GM19467 (cell line): ENCODE data around the gene CTTNBP2.
A peak's percentile ranks its signal among the peaks of the same experiment; 100 is the strongest.
"Not testable (repeated sequence)": the region's sequence is repeated elsewhere in the genome, so short reads cannot be mapped to it uniquely, and the experiment has no call there.

Source experiments
- ATAC-seq: cut with Tn5 transposase; IDR thresholded peaks from one replicate; pipeline ENCODE4 v1.9.1; 2021; ENCODE audit warnings: mild to moderate bottlenecking, moderate library complexity; ENCODE audit not compliant: unreplicated experiment

Gene CTTNBP2

GRCh38 chr7:117757440-117757839, 115.8 kb downstream of the CTTNBP2 start:
- no peak for ATAC-seq

GRCh38 chr7:117756586-117757085, 116.6 kb downstream of the CTTNBP2 start:
- ATAC-seq, result no peak

- ATAC-seq, result no peak
These were observed 118.1 kb downstream of the CTTNBP2 start for GRCh38 chr7:117755136-117755535.

- ATAC-seq, result no peak
These were observed 121.5 kb downstream of the CTTNBP2 start for GRCh38 chr7:117751775-117752174.

GRCh38 chr7:117750612-117751563, 122.4 kb downstream of the CTTNBP2 start:
- ATAC-seq, result no peak

- ATAC-seq, result no peak
These were observed 131.3 kb downstream of the CTTNBP2 start for GRCh38 chr7:117741962-117742361.

GRCh38 chr7:117739085-117739484, 134.2 kb downstream of the CTTNBP2 start:
- ATAC-seq, result no peak

- no peak for ATAC-seq
These were observed 135.3 kb downstream of the CTTNBP2 start for GRCh38 chr7:117737926-117738325.

- ATAC-seq, result peak; percentile 82
These were observed 141.8 kb downstream of the CTTNBP2 start for GRCh38 chr7:117731455-117731854.

GRCh38 chr7:117730390-117730789, 142.9 kb downstream of the CTTNBP2 start:
- no peak for ATAC-seq

GRCh38 chr7:117728890-117729624, 144.2 kb downstream of the CTTNBP2 start:
- no peak for ATAC-seq

- no peak for ATAC-seq
These were observed 148.3 kb downstream of the CTTNBP2 start for GRCh38 chr7:117724898-117725297.

GRCh38 chr7:117719377-117719776, 153.9 kb downstream of the CTTNBP2 start:
- ATAC-seq, result no peak

- ATAC-seq, result no peak
These were observed 155.0 kb downstream of the CTTNBP2 start for GRCh38 chr7:117718116-117718835.

GRCh38 chr7:117717357-117717756, 155.9 kb downstream of the CTTNBP2 start:
- no peak for ATAC-seq

- ATAC-seq, result no peak
These were observed 156.4 kb downstream of the CTTNBP2 start for GRCh38 chr7:117716707-117717299.

- peak; percentile 89 for ATAC-seq
These were observed 157.3 kb downstream of the CTTNBP2 start for GRCh38 chr7:117715784-117716445.

- no peak for ATAC-seq
These were observed 161.7 kb downstream of the CTTNBP2 start for GRCh38 chr7:117711556-117711955.

GRCh38 chr7:117708173-117708572, 165.1 kb downstream of the CTTNBP2 start:
- not testable (repeated sequence) for ATAC-seq

GRCh38 chr7:117707080-117707479, 166.2 kb downstream of the CTTNBP2 start:
- ATAC-seq, result no peak
